HS-5 (cell line): ENCODE data around the gene RGS19.
"Not testable (repeated sequence)": the region's sequence is repeated elsewhere in the genome, so short reads cannot be mapped to it uniquely, and the experiment has no call there.

ENCODE experiments used
- DNase-seq: peaks from one replicate; pipeline ENCODE4 v3.0.0-alpha.2; 2012; ENCODE audit warnings: low read depth

The RGS19 gene, protein sequence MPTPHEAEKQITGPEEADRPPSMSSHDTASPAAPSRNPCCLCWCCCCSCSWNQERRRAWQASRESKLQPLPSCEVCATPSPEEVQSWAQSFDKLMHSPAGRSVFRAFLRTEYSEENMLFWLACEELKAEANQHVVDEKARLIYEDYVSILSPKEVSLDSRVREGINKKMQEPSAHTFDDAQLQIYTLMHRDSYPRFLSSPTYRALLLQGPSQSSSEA

DNA sequence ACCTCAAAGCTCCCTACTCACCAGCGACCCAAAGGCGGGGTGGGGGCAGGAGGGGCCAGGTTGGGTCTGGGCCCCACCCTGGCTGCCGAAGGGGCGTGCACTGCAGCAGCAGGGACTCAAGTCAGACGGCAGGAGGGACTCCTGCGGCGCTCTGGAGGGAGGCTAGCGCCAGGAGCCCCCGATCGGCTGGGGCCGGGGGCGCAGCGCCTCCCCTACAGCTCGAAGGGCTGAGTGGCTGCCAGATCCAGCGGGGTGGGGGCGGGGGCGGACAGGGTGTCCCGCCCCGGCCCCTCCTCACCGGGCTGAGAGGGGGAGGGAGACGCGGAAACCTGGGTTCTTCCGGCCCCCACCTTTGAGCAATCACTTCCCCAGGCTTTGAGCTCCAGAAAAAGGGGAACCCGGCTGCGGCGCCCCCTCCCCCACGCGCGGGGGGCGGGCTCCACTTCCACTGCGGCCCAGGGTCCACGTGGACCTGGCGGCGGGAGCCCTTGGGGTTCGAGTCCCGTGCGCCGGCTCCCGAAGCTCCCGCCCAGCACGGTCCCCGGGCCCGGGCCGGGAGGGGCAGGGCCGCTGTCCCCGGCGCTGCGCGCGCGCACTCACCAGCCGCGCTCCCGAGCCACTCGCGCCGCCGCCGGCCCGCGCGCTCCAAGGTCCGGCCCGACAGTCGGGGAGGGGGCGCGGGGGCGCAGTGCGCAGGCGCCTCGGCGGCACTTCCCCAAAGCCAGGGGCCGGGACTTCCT, at the start of gene RGS19:
Gene RGS19, minus strand, starts transcription at position 246 of the 740 bp plus-strand sequence. CDS start 2,632 bp downstream, outside the sequence.
- DNase-seq = no peak

DNA sequence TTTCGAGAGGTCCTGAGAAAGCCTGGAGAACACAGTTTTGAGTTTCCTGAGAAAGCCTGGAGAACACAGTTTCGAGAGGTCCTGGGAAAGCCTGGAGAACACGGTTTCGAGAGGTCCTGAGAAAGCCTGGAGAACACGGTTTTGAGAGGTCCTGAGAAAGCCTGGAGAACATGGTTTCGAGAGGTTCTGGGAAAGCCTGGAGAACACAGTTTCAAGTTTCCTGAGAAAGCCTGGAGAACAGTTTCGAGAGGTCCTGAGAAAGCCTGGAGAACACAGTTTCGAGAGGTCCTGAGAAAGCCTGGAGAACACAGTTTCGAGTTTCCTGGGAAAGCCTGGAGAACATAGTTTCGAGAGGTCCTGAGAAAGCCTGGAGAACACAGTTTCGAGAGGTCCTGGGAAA, 44.2 kb upstream of the RGS19 start:
- DNase-seq = not testable (repeated sequence)

DNA sequence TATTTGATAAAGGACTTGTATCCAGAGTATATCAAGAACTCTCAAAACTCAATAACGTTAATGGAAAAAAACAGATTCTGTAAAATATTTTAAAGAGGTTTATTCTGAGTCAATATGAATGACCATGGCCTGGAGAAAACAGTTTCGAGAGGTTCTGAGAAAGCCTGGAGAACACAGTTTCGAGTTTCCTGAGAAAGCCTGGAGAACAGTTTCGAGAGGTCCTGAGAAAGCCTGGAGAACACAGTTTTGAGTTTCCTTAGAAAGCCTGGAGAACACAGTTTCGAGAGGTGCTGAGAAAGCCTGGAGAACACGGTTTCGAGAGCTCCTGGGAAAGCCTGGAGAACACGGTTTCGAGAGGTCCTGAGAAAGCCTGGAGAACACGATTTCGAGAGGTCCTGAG, 43.6 kb upstream of the RGS19 start:
- DNase-seq = not testable (repeated sequence)

DNA sequence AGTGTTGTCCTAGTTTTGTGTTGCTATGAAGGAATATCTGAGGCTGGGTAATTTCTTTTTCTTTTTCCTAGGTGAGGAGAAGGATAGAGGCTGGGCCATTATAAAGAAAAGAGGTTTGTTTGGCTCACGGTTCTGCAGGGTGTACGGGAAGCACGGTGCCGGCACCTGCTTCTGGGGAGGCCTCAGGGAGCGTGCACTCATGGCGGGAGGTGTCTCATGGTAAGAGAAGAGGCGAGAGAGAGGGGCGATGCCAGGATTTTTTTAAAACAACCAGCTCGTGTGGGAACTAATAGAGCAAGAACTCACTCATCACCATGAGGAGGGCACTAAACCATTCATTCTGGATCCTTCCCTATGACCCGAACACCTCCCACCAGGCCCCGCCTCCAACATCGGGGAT, 42.3 kb upstream of the RGS19 start:
- DNase-seq = no peak

DNA sequence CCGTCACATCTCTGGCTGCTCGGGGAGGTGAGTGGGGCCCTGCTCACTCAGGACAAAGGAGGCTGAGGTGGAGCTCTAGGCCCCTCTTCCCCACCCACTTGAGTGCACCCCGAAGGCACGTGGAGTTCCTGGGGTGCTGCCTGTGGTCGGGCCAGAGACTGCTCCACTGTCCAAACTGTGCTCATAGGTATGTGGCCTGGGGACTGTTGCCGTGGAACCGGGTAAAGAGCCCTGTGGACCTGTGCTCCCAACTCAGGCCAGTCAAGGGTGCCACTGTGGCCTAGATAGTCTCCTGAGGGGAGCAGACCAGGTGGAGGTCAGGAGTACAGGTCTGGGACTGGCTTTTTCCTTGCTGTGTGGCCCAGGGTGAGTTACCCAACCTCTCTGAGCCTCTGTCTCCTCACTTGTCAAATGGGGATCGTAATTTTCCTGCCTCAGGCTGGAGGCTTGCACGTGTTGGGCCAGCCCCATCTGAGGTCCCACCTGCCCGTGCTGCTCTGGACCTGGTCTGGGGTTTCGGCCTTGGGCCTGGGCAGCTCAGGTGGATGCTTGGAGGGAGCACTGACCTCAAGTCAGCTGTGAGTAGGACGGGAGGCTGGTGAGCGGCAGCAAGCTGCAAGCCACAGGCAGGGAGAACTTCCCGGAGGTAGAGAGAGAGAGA, 40.5 kb upstream of the RGS19 start:
- peak; percentile 6 for DNase-seq

DNA sequence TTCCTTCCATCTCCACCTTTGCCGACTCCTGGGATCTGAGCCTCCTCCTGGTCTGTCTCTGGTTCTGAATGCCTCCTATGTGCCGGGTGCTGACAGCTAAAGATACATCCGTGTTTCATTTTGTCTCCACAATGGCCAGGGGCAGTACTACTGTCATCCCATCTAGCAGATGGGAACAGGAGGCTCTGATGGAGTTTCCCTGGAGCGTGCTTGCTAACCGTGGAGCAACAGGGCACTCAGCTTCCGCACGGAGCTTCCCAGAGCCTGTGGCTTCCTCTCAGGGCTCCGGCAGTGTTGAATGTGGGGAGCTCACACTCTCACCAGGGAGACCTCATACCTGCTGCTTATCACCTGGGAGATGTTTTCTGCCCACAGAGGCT, 40.0 kb upstream of the RGS19 start:
- no peak for DNase-seq

DNA sequence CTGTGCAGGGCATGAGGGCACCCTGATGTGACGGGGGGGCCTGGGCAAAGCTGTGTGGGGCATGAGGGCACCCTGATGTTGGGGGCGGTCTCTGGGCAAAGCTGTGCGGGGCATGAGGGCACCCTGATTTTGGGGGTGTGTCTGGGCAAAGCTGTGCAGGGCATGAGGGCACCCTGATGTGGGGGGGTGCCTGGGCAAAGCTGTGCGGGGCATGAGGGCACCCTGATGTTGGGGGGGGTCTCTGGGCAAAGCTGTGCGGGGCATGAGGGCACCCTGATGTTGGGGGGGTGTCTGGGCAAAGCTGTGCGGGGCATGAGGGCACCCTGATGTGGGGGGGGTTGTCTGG, 38.1 kb upstream of the RGS19 start:
- not testable (repeated sequence) for DNase-seq

DNA sequence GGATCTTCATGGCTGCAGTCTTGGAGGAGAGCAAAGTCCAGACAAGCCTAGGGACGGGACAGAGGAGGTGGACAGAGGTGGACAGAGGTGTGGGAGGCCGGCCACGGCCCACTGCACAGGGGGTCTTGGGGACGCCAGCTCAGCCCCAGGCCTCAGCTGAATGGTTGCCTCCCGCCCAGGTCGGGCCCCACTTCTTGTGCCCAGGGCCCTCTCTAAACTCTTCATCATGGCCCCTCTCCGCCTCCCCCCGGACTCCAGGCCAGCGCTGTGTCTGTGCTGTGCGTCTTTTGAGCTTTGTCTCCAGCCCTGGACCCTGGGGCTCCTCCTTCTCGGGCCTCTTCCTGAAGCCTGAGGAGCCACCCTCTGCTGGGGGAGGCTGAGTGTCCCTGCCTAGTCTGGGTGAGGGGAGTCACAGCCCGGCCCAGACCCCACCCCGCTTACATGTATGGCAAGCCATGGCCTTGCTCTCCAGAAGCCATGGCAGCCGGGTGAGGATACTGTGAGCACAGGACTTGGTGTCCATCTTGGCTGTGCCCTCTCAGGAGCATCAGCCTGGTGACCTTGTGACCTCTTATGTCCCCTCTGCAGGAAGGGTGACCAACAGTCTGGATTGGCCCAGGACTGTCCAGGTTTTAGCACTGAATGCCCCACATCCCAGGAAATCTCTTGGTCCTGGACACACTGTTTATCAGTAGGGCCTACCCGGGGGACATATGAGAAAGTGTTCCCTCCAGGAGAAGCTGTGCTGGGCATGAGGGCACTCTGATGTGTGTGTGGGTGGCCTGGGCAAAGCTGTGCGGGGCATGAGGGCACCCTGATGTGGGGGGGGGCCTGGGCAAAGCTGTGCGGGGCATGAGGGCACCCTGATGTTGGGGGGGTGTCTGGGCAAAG, 37.5 kb upstream of the RGS19 start:
- no peak for DNase-seq

DNA sequence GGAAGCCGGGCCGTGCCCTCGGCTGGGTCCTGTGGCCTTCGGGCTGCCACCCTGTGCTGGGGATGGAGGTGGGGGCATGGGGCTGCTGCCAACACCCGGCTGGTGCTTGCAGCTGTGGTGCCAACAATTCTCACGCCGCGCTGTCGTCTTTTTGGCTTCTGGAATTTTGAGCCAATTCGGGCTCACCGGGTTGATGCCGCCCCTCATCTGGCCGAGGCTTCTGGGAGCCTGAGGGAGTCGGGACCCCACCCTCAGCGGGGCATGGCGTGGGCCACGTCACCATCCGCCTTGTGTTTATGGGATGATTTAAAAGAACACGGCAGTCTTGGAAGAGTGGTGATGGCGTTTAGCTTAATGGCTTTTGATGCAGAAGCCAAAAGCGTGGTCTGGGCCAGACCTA, 36.7 kb upstream of the RGS19 start:
- no peak for DNase-seq

DNA sequence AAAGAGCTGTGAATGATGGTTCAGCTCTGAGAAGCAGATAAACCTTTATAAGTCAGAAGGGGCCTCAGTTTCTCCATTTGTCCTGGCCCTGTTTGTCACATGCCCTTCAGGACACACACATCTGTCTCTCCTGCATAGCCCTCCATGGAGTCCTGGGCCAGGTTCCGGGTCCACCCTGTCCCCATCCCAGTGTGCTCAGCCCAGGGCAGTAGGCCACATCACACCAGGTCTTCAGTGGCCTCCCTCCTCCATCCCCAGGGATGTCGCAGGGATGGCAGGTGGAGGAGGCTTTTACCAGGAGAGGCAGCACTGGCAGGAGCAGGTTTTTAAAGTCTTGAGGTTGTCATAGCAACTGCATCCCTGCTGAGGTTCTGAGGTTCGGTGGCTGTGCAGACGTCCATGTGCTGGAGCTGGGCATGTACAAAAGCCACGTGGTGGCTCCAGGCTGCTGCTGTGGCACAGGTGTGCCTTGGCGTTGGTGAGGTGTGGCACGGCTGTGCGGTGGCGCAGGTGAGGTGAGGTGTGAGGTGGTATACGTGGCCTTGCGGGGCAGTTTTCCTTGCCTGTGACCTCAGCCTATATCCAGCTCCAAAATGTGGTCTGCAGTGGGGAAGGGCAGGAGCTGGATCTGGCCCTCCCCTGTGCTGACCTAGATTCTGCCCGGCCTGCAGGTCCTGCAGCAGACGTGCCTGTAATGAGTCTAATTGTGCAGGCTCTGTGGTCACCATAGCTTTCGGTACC, 36.0 kb upstream of the RGS19 start:
- no peak for DNase-seq

DNA sequence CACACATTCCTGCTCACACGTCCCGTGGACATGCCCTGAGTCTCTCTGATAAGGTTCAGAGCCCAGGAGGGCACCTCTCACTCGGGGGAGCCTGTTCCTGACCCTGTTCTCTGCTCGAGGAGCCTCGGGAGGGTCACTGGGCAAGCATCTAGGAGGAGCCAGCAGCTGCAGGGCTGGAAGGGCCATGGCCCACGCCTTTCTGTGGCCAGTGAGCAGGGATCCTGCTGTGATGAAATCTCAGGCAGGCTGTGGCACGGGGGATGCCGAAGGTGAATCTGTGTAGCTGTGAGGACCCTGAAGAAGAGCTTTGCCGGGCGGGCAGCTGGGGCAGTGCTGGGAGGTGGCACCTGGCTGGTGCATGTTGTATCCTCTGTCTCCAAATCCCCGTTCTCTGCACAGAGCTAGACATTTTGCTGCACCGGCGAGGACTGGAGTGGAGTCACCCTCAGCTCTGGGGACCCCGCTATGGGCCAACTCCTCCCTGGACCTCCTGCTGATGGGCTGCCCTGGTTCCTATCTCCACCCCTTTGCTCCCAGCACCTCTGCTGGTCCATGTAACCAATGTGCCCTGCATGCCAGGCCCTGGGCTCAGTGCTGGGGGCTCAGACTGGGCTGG, 35.1 kb upstream of the RGS19 start:
- no peak for DNase-seq

DNA sequence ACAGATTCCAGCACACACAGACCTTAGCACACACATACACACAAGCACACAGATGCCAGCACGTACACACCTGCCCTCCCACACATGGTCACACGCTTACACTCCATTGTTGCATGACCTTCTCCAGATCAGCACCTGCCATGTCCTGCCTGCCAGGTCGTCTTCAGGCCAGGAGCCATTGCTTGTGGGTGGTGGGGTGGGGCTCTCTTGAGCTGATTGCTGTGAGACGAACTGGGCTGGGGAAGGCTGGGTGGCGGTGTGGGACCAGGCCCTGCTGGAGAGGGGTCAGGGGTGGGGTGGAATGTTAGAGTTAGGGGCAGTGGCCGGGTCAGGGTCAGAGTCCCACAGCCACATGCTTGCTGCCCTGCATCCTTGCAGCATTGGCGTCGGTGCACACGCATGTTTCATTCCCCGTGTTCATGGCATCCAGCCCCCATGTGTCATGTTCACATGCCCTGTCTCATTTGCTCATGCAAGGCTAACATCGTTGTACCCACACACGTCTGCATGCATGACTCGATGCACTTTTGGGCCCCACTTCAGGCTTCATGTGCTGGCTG, 34.6 kb upstream of the RGS19 start:
- no peak for DNase-seq

DNA sequence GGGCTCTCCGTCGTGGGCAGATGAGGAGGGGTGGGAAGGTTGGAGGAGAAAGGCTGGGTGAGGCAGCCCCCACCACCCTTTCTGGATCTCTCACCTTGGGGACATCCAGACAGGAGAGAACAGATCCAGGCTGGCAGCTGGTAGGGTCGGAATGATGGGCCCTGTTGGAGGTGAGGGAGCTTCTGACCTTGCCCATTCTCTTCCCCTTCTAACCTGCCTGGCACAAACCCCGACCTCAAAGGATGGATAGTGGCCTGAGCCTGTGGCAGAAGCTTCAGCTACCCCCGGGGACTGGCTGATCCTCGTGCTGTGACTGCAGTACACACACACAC, 34.1 kb upstream of the RGS19 start:
- no peak for DNase-seq

DNA sequence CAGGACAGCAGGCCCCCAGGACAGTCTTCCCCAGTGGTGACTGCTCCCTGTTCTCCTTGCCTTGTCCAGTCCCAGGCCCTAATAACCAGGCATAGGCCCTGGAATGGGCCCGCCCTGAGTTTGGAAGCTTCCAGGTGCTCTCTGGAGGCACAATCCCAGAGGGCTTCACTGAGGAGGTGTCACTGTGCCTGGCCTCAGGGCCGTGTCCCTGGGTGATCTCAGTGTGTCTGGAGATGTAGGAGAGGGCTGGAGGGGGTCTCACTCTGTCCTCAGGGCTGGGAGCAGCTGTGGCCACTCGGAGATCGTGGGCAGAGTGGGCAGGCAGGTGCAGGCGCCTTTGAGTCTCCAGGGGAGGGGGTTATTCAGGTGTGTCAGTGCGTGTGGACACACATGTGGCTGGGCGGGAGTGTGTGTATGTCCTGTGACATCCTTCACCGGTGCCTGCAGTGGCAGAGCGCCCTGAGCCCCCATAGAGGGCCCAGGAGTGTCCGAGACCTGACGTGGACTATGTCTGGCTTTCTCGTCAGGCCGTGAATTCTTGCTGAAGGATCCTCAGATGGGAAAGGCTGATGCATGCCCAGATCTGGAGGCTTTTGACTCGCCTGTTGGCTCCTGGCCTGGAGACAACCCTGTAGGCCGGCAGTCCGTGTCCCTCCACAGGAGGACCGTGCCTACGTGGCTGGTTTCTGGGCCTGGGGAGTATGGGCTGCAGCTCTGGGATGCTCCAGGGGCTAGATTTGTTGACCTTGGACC, 33.5 kb upstream of the RGS19 start:
- DNase-seq = no peak

DNA sequence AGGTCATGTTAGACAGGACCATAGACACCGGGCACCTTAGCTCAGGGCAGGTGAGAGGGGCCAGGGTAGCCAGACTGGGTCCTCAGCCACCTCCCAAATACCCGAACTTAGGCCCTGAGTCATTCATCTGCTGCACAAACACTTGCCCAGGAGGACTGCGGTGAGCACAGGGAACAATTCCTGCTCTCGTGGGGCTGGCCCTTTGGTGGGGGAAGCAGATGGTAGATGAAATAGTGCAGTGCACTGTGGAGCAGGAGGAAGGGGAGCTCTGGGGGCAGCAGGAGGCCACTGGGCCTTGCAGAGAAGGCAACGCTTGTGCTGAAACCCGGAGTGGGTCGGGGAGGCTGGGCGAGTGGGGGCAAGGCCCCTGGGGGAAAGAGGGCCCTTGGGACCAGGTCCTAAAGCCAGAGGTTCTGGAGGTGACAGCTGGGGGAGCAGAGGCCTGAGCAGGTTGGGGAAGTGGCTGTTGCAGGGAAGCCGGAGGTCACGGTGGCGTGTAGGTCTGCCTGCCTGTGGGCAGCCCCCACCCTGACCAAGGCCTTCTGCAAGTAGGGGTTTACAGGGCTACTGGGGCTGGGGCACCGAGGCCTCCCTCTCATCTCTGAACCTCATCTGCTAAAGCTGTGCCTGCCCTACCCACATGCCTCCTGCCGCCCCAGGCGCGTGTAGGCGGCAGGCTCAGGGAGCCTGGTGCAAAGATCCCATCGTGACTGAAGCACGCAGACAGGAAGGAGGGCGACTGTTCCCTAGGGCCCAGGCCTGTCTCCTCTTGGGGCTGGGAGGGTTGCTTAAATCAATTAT, 32.7 kb upstream of the RGS19 start:
- no peak for DNase-seq

DNA sequence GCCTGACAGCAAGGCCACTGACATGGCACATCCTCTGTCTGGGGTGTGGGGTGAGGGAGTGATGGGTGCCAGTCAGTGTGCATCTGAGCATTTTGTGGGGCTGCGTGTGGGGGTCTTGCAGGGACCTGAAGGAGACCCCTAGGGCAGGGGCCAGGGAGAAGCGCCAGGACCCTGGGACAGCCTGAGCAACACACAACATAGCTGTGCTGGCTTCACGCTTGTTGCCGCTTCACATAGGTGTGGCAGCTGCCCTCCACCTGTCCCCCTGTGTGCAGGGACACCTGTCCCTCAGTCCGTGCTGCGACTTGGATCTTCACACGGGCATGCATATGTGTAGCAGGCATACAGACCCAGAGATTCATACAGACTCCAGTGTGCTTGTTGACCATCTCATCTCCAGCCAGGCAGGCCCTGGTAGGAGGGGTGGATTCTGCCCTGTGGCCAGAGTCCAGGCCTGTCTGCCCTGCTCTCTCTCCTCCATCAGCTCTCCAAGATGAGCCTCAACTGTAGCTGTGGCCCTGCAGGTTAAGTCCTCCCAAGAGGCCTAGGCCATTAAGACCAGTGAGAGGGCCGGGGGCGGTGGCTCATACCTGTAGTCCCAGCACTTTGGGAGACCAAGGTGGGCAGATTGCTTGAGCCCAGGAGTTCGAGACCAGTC, 31.2 kb upstream of the RGS19 start:
- no peak for DNase-seq

DNA sequence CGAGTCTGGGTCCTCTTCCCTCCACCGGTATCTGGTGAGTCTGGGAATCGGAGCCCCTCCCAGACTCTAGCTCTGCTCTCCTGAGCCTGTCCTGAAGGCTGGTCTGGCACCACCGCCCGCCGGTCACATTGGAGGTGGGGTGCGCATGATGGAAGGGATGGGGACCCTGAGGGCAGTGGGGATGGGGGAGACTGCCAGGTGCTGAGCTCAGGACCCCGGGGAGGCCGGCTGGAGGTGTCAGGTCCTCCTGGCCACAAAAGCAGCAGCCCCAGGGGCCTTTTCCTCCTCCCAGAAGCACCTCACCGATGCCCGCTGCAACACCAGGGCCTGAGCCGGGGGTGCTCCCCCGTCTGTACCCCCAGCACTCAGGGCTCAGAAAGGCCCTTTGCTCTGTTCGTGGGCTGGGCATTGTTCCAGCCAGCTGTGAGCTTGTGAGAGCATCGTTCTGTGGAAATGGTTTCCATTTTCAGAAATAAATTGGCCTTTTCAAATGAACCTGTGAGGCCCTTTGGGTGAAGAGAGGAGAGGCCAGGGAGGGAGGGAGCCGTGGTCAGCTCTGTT, 30.6 kb upstream of the RGS19 start:
- no peak for DNase-seq
